VCaP (cell line): Measurements from ENCODE around the gene ERP29.

Experiments used
- H3K27ac ChIP-seq: fragments of 450-650 bp; 2 replicates; pipeline ENCODE4 v1.5.1; 2017
- CTCF ChIP-seq: fragments of 450-650 bp; conservative IDR thresholded peaks from 2 replicates; pipeline ENCODE4 v1.5.1; 2017; ENCODE audit warnings: mild to moderate bottlenecking, moderate library complexity

The ERP29 gene

GRCh38 chr12:111980598-111980997 lies 32.6 kb upstream of the ERP29 start:
- H3K27ac ChIP-seq, result no peak overlapping the region
- no peak for TF ChIP-seq CTCF

- TF ChIP-seq CTCF, result no peak
- no peak overlapping the region for H3K27ac ChIP-seq
Measured at GRCh38 chr12:111981987-111982386, 31.2 kb upstream of the ERP29 start.

- TF ChIP-seq CTCF, result no peak
- H3K27ac ChIP-seq, result no peak overlapping the region
Measured at GRCh38 chr12:111984820-111985219, 28.4 kb upstream of the ERP29 start.

GRCh38 chr12:111991535-111991934 lies 21.7 kb upstream of the ERP29 start:
- no peak for TF ChIP-seq CTCF
- no peak overlapping the region for H3K27ac ChIP-seq

- no peak overlapping the region for H3K27ac ChIP-seq
- TF ChIP-seq CTCF, result no peak
Measured at GRCh38 chr12:111991946-111992345, 21.3 kb upstream of the ERP29 start.

- H3K27ac ChIP-seq, result peak overlapping the region; percentile 57
- TF ChIP-seq CTCF, result no peak
Measured at GRCh38 chr12:111992464-111992863, 20.8 kb upstream of the ERP29 start.

- no peak for TF ChIP-seq CTCF
- peak overlapping the region; percentile 57 for H3K27ac ChIP-seq
Measured at GRCh38 chr12:111993292-111994150, 19.7 kb upstream of the ERP29 start.

GRCh38 chr12:111994211-111995111 lies 18.8 kb upstream of the ERP29 start:
- peak overlapping the region; percentile 57 for H3K27ac ChIP-seq
